ENCODE measurements around the gene TMEM158.

- TF ChIP-seq CTCF (IDR thresholded peaks at IDR 0.05; ENCODE audit: insufficient read depth, low read length, poor library complexity, severe bottlenecking) (no peak), EZH2phosphoT487 (conservative IDR thresholded peaks at IDR 0.05; ENCODE audit: low read length) (no peak)
These were observed 46.9 kb upstream of the TMEM158 start for GRCh38 chr3:45272828-45273470.

All from SU-DHL-6 (cell line).